Activated CD8-positive, alpha-beta T cell treated with anti-CD3 and anti-CD28 coated beads, Interleukin-2, amount 10 ng/mL, durations not matched to agents 7 days and 5 days (primary cell): ENCODE data around the gene ITGB1BP2. TPM values are rescaled to one million over a fixed set of nuclear protein-coding genes. Genes with fewer than 3 reads are reported as not detected.
"Not testable (repeated sequence)": the region's sequence is repeated elsewhere in the genome, so short reads cannot be mapped to it uniquely, and the experiment has no call there.

Experiments
- ATAC-seq: fragments of 150-1000 bp; cut with Tn5 transposase; one replicate; pipeline ENCODE4 v1.10.0; 2021; ENCODE audit warnings: moderate library complexity
- CTCF ChIA-PET: fragments of 350-600 bp; sonication (Branson Sonifier 250); formaldehyde crosslinking; loops from one replicate; lab custom pipeline; 2021; ENCODE audit warnings: antibody characterized with exemption; lab: Charles Lee
- POLR2A ChIA-PET: fragments of 350-600 bp; sonication (Branson Sonifier 250); formaldehyde crosslinking; loops from one replicate; lab custom pipeline; 2021; ENCODE audit warnings: antibody characterized with exemption; lab: Charles Lee
- DNase-seq: peaks from one replicate; pipeline ENCODE4 v3.0.0-alpha.2; 2020
- H3K27ac Mint-ChIP-seq: one replicate; pipeline ENCODE4 v1.8.0; 2021; ENCODE audit warnings: mild to moderate bottlenecking, mixed read lengths
- H3K27me3 Mint-ChIP-seq: one replicate; pipeline ENCODE4 v1.8.0; 2021; ENCODE audit warnings: low read depth, mixed read lengths
- H3K36me3 Mint-ChIP-seq: one replicate; pipeline ENCODE4 v1.8.0; 2021; ENCODE audit warnings: low read depth, mixed read lengths
- H3K4me1 Mint-ChIP-seq: one replicate; pipeline ENCODE4 v1.8.0; 2021; ENCODE audit warnings: low read depth, mixed read lengths
- H3K4me3 Mint-ChIP-seq: one replicate; pipeline ENCODE4 v1.8.0; 2021; ENCODE audit warnings: mild to moderate bottlenecking, mixed read lengths
- H3K9me3 Mint-ChIP-seq: one replicate; pipeline ENCODE4 v1.8.0; 2022; ENCODE audit warnings: mixed read lengths; ENCODE audit not compliant: insufficient read depth
- total RNA-seq, 2 experiments: library from RNA; stranded (reverse); gene quantifications; one replicate each; pipeline ENCODE4 v1.2.3, GENCODE V29; 2021

Gene ITGB1BP2
- total RNA-seq, 2 experiments from 2014 or later = 5.4 to 5.5 TPM

GRCh38 chrX:71304561-71304960, 3.0 kb downstream of the ITGB1BP2 start:
- ATAC-seq (no peak), DNase-seq (no peak)
- CTCF ChIA-PET = no interaction called here
- H3K4me1 Mint-ChIP-seq = peaks cover 27% of the 10 kb centered on the region
- H3K27me3 Mint-ChIP-seq = no peaks in the 10 kb centered on the region
- POLR2A ChIA-PET = no interaction called here
- H3K9me3 Mint-ChIP-seq = no peaks in the 10 kb centered on the region
- H3K27ac Mint-ChIP-seq = peak overlapping the region; percentile 27
- H3K4me3 Mint-ChIP-seq = no peak overlapping the region
- H3K36me3 Mint-ChIP-seq = peaks cover 50% of the 10 kb centered on the region

- no peaks in the 10 kb centered on the region for H3K9me3 Mint-ChIP-seq
- H3K36me3 Mint-ChIP-seq = peaks cover 9% of the 10 kb centered on the region
- no peaks in the 10 kb centered on the region for H3K27me3 Mint-ChIP-seq
- ChIA-PET POLR2A (no interaction called here), CTCF (no interaction called here)
- H3K4me1 Mint-ChIP-seq = no peaks in the 10 kb centered on the region
- H3K4me3 Mint-ChIP-seq = no peak overlapping the region
- no peak overlapping the region for H3K27ac Mint-ChIP-seq
- no peak for DNase-seq
- no peak for ATAC-seq
Measured at GRCh38 chrX:71315917-71316316, 14.4 kb downstream of the ITGB1BP2 start.

- H3K27ac Mint-ChIP-seq, ATAC-seq, H3K36me3 Mint-ChIP-seq, CTCF ChIA-PET, H3K4me1 Mint-ChIP-seq, H3K4me3 Mint-ChIP-seq, DNase-seq, POLR2A ChIA-PET, H3K27me3 Mint-ChIP-seq, H3K9me3 Mint-ChIP-seq: not testable (repeated sequence)
Measured at GRCh38 chrX:71316959-71317358, 15.4 kb downstream of the ITGB1BP2 start.

GRCh38 chrX:71320126-71320525, 18.6 kb downstream of the ITGB1BP2 start:
- H3K4me1 Mint-ChIP-seq = no peaks in the 10 kb centered on the region
- no peaks in the 10 kb centered on the region for H3K27me3 Mint-ChIP-seq
- no peaks in the 10 kb centered on the region for H3K9me3 Mint-ChIP-seq
- ATAC-seq (no peak), DNase-seq (no peak)
- H3K4me3 Mint-ChIP-seq = no peak overlapping the region
- POLR2A ChIA-PET = interaction anchor here (0.7 kb wide), 1 partner anchor 102 kb away, joined by 3 read pairs; no protein-coding TSS in a partner anchor
- no peak overlapping the region for H3K27ac Mint-ChIP-seq
- CTCF ChIA-PET = no interaction called here
- H3K36me3 Mint-ChIP-seq = peaks cover 14% of the 10 kb centered on the region

- CTCF ChIA-PET = no interaction called here
- POLR2A ChIA-PET = no interaction called here
- no peak for ATAC-seq
- H3K9me3 Mint-ChIP-seq = no peaks in the 10 kb centered on the region
- no peaks in the 10 kb centered on the region for H3K4me1 Mint-ChIP-seq
- H3K4me3 Mint-ChIP-seq = no peak overlapping the region
- DNase-seq = no peak
- no peaks in the 10 kb centered on the region for H3K27me3 Mint-ChIP-seq
- no peak overlapping the region for H3K27ac Mint-ChIP-seq
- H3K36me3 Mint-ChIP-seq = peaks cover 16% of the 10 kb centered on the region
Measured at GRCh38 chrX:71321731-71322130, 20.2 kb downstream of the ITGB1BP2 start.

- H3K36me3 Mint-ChIP-seq = peaks cover 27% of the 10 kb centered on the region
- DNase-seq, H3K4me1 Mint-ChIP-seq, ATAC-seq, H3K27ac Mint-ChIP-seq, H3K4me3 Mint-ChIP-seq, CTCF ChIA-PET, POLR2A ChIA-PET, H3K27me3 Mint-ChIP-seq, H3K9me3 Mint-ChIP-seq: not testable (repeated sequence)
Measured at GRCh38 chrX:71324452-71324851, 22.9 kb downstream of the ITGB1BP2 start.

- H3K36me3 Mint-ChIP-seq = peaks cover 26% of the 10 kb centered on the region
- no peak overlapping the region for H3K4me3 Mint-ChIP-seq
- no peaks in the 10 kb centered on the region for H3K27me3 Mint-ChIP-seq
- ATAC-seq (no peak), DNase-seq (no peak)
- H3K27ac Mint-ChIP-seq = no peak overlapping the region
- H3K4me1 Mint-ChIP-seq = no peaks in the 10 kb centered on the region
- CTCF ChIA-PET = no interaction called here
- POLR2A ChIA-PET = no interaction called here
- H3K9me3 Mint-ChIP-seq = no peaks in the 10 kb centered on the region
Measured at GRCh38 chrX:71326394-71326793, 24.8 kb downstream of the ITGB1BP2 start.

GRCh38 chrX:71349151-71349665, 47.7 kb downstream of the ITGB1BP2 start:
- H3K4me1 Mint-ChIP-seq = not testable (repeated sequence)

GRCh38 chrX:71349867-71350266, 48.3 kb downstream of the ITGB1BP2 start:
- POLR2A ChIA-PET, H3K4me1 Mint-ChIP-seq: not testable (repeated sequence)

More at GRCh38 chrX:71349151-71349665, 47.7 kb downstream of the ITGB1BP2 start:
- H3K4me3 Mint-ChIP-seq, CTCF ChIA-PET, ATAC-seq, H3K27ac Mint-ChIP-seq, DNase-seq, POLR2A ChIA-PET, H3K27me3 Mint-ChIP-seq, H3K36me3 Mint-ChIP-seq, H3K9me3 Mint-ChIP-seq: not testable (repeated sequence)

GRCh38 chrX:71352439-71352838, 50.9 kb downstream of the ITGB1BP2 start:
- H3K4me3 Mint-ChIP-seq, ATAC-seq, H3K27ac Mint-ChIP-seq, H3K36me3 Mint-ChIP-seq, DNase-seq, CTCF ChIA-PET, H3K9me3 Mint-ChIP-seq, H3K27me3 Mint-ChIP-seq, H3K4me1 Mint-ChIP-seq: not testable (repeated sequence)
- POLR2A ChIA-PET = interaction anchor here (0.6 to 1.3 kb wide), 4 partner anchors 13 to 170 kb away, joined by 3 to 14 read pairs (median 4); partner anchors contain the start of genes NONO and TAF1

More at GRCh38 chrX:71349867-71350266, 48.3 kb downstream of the ITGB1BP2 start:
- H3K27ac Mint-ChIP-seq, H3K4me3 Mint-ChIP-seq, DNase-seq, H3K27me3 Mint-ChIP-seq, H3K36me3 Mint-ChIP-seq, H3K9me3 Mint-ChIP-seq, CTCF ChIA-PET, ATAC-seq: not testable (repeated sequence)

Other genes starting within 250 kb of the ITGB1BP2 start
- 10 to 100 TPM; 38.9 to 46.9 TPM for gene SNX12, start 233.4 kb upstream of the ITGB1BP2 start, total RNA-seq
- gene FOXO4, start 205.9 kb upstream of the ITGB1BP2 start, total RNA-seq = 10 to 100 TPM; 12.7 to 14.2 TPM
- 10 to 100 TPM; 12.7 to 17.6 TPM for gene CXorf65, start 195.0 kb upstream of the ITGB1BP2 start, total RNA-seq
- 100 to 1,000 TPM; 348 to 351 TPM for gene IL2RG, start 190.2 kb upstream of the ITGB1BP2 start, total RNA-seq
- 10 to 100 TPM; 49.0 to 50.2 TPM for gene MED12, start 183.2 kb upstream of the ITGB1BP2 start, total RNA-seq
- under 1 TPM; 0.74 to 0.83 TPM for gene NLGN3, start 156.9 kb upstream of the ITGB1BP2 start, total RNA-seq
- gene GJB1, start 78.5 kb upstream of the ITGB1BP2 start, total RNA-seq = not detected
- 10 to 100 TPM; 31.9 to 33.4 TPM for gene ZMYM3, start 47.6 kb upstream of the ITGB1BP2 start, total RNA-seq
- 100 to 1,000 TPM; 446 to 478 TPM for gene NONO, start 18.1 kb upstream of the ITGB1BP2 start, total RNA-seq
- 10 to 100 TPM; 35.0 to 43.6 TPM for gene TAF1, start 64.6 kb downstream of the ITGB1BP2 start, total RNA-seq
- gene OGT, start 231.4 kb downstream of the ITGB1BP2 start, total RNA-seq = 100 to 1,000 TPM; 252 to 264 TPM